Liver (tissue), 9 donors: ENCODE data around the gene PIGN. TPM values are rescaled to one million over a fixed set of nuclear protein-coding genes. Genes with fewer than 3 reads are reported as not detected.
A peak's percentile ranks its signal among the peaks of the same experiment; 100 is the strongest.

ENCODE experiments used
- DNase-seq: peaks from one replicate; pipeline ENCODE4 v3.0.0-alpha.2; 2017; ENCODE audit warnings: low spot score
- H3K27ac ChIP-seq, 2 donors: one replicate each; pipeline ENCODE4 v1.7.0; 2013; ENCODE audit warnings: inconsistent platforms in 2 of 2, low read length in 2 of 2, control low read depth in 1 of 2, low read depth in 1 of 2, mild to moderate bottlenecking in 1 of 2
- H3K27me3 ChIP-seq, 4 donors: one replicate each; pipeline versions ENCODE4 v1.6.1 to v1.7.0; 2013; ENCODE audit warnings: low read length in 3 of 4, inconsistent platforms in 1 of 4, mild to moderate bottlenecking in 1 of 4, moderate library complexity in 1 of 4; ENCODE audit not compliant: control insufficient read depth in 4 of 4, insufficient read depth in 4 of 4
- H3K36me3 ChIP-seq, 4 donors: one replicate each; pipeline versions ENCODE4 v1.6.1 to v1.7.0; 2013; ENCODE audit warnings: low read length in 3 of 4, mild to moderate bottlenecking in 3 of 4, low read depth in 1 of 4, moderate library complexity in 1 of 4; ENCODE audit not compliant: control insufficient read depth in 4 of 4, insufficient read depth in 3 of 4
- H3K4me1 ChIP-seq, 4 donors: one replicate each; pipeline versions ENCODE4 v1.6.1 to v1.7.0; 2013; ENCODE audit warnings: low read length in 3 of 4, mild to moderate bottlenecking in 3 of 4, moderate library complexity in 1 of 4; ENCODE audit not compliant: control insufficient read depth in 4 of 4, insufficient read depth in 4 of 4
- H3K4me3 ChIP-seq, 3 donors: one replicate each; pipeline versions ENCODE4 v1.6.1 to v1.7.0; 2013; ENCODE audit warnings: low read length in 3 of 3, control low read depth in 1 of 3, low read depth in 1 of 3, mild to moderate bottlenecking in 1 of 3
- H3K9ac ChIP-seq, 2 donors: one replicate each; pipeline ENCODE4 v1.7.0; 2013; ENCODE audit warnings: low read length in 2 of 2, mild to moderate bottlenecking in 2 of 2, moderate library complexity in 2 of 2, control low read depth in 1 of 2, low read depth in 1 of 2
- H3K9me3 ChIP-seq, 4 donors: one replicate each; pipeline versions ENCODE4 v1.6.1 to v1.7.0; 2013; ENCODE audit warnings: low read length in 3 of 4; ENCODE audit not compliant: control insufficient read depth in 4 of 4
- CTCF ChIP-seq: fragments of 150-350 bp; IDR thresholded peaks from 2 replicates; pipeline ENCODE4 v1.5.1; 2017; ENCODE audit warnings: improper control_type of control experiment, low read depth, low read length; ENCODE audit not compliant: missing input control
- EGR1 ChIP-seq, 2 donors: IDR thresholded peaks; 2 replicates each; pipeline ENCODE4 v1.6.1; 2016 to 2018; ENCODE audit warnings: antibody characterized with exemption in 2 of 2, low read depth in 2 of 2
- FOXA1 ChIP-seq: IDR thresholded peaks from 2 replicates; pipeline ENCODE4 v1.6.1; 2016; ENCODE audit warnings: antibody characterized with exemption
- FOXA2 ChIP-seq: IDR thresholded peaks from 2 replicates; pipeline ENCODE4 v1.6.1; 2016; ENCODE audit warnings: antibody characterized with exemption
- GABPA ChIP-seq, 2 donors: IDR thresholded peaks in 1 of 2; conservative IDR thresholded peaks in 1 of 2; 2 replicates each; pipeline ENCODE4 v1.6.1; 2016; ENCODE audit warnings: antibody characterized with exemption in 2 of 2, mild to moderate bottlenecking in 1 of 2, moderate library complexity in 1 of 2
- HNF4A ChIP-seq, 2 donors: conservative IDR thresholded peaks; 2 replicates each; pipeline ENCODE4 v1.6.1; 2016; ENCODE audit warnings: antibody characterized with exemption in 2 of 2, mild to moderate bottlenecking in 2 of 2
- HNF4G ChIP-seq: IDR thresholded peaks from 2 replicates; pipeline ENCODE4 v1.6.1; 2016; ENCODE audit warnings: antibody characterized with exemption
- JUND ChIP-seq, 2 donors: IDR thresholded peaks; 2 replicates each; pipeline ENCODE4 v1.6.1; 2016; ENCODE audit warnings: antibody characterized with exemption in 2 of 2
- MAX ChIP-seq: IDR thresholded peaks from 2 replicates; pipeline ENCODE4 v1.6.1; 2016; ENCODE audit warnings: antibody characterized with exemption
- NR2F2 ChIP-seq: IDR thresholded peaks from 2 replicates; pipeline ENCODE4 v1.6.1; 2016; ENCODE audit warnings: antibody characterized with exemption
- RAD21 ChIP-seq, 2 donors: IDR thresholded peaks; 2 replicates each; pipeline ENCODE4 v1.6.1; 2016; ENCODE audit warnings: antibody characterized with exemption in 2 of 2, mild to moderate bottlenecking in 2 of 2
- REST ChIP-seq: IDR thresholded peaks from 2 replicates; pipeline ENCODE4 v1.6.1; 2016; ENCODE audit warnings: antibody characterized with exemption, mild to moderate bottlenecking
- RXRA ChIP-seq, 2 donors: IDR thresholded peaks; 2 replicates each; pipeline ENCODE4 v1.6.1; 2017 to 2018; ENCODE audit warnings: antibody characterized with exemption in 2 of 2, mild to moderate bottlenecking in 1 of 2
- SP1 ChIP-seq: IDR thresholded peaks from 2 replicates; pipeline ENCODE4 v1.6.1; 2018; ENCODE audit warnings: antibody characterized with exemption, mild to moderate bottlenecking
- TAF1 ChIP-seq: conservative IDR thresholded peaks from 2 replicates; pipeline ENCODE4 v1.6.1; 2016; ENCODE audit warnings: antibody characterized with exemption, mild to moderate bottlenecking
- YY1 ChIP-seq: IDR thresholded peaks from 2 replicates; pipeline ENCODE4 v1.6.1; 2016; ENCODE audit warnings: antibody characterized with exemption, mild to moderate bottlenecking
- WGBS: extraction: QIAGEN DNeasy Blood & Tissue Kit; methylation state at CpG from one replicate; pipeline ENCODE4 v1.1.7; 2013; 5-methylcytosine and 5-hydroxymethylcytosine counted together
- polyA plus RNA-seq, 2 donors: library from polyadenylated mRNA; stranded (reverse) in 1 of 2; unstranded in 1 of 2; fragments of 200-250 nt in 1 of 2; fragments of >200 nt in 1 of 2; fragmentation: Nextera tagmentation in 1 of 2; extraction: Ambion mirVana in 1 of 2; gene quantifications; one replicate each; pipeline versions ENCODE4 v1.2.1 to v1.2.3, GENCODE V29; 2013 to 2015
- total RNA-seq, 2 donors: library from RNA; depleted of rRNA; stranded (reverse); fragments of >200 nt; gene quantifications; one replicate each; pipeline ENCODE4 v1.2.3, GENCODE V29; 2014
- TF ChIP-seq, protein P1 (sequence below): IDR thresholded peaks from 2 replicates; pipeline ENCODE4 v1.6.1; 2016; ENCODE audit warnings: antibody characterized with exemption
- TF ChIP-seq, protein P2 (sequence below): IDR thresholded peaks from 2 replicates; pipeline ENCODE4 v1.6.1; 2016; ENCODE audit warnings: antibody characterized with exemption
- donor health status: healthy.
- donor health status: healthy.
- donor health status: healthy.
- donor health status: healthy.
- donor health status: healthy.

PIGN gene
- total and polyA plus RNA-seq, 4 donors = 5.1 to 20.6 (median 12.5) TPM

DNA sequence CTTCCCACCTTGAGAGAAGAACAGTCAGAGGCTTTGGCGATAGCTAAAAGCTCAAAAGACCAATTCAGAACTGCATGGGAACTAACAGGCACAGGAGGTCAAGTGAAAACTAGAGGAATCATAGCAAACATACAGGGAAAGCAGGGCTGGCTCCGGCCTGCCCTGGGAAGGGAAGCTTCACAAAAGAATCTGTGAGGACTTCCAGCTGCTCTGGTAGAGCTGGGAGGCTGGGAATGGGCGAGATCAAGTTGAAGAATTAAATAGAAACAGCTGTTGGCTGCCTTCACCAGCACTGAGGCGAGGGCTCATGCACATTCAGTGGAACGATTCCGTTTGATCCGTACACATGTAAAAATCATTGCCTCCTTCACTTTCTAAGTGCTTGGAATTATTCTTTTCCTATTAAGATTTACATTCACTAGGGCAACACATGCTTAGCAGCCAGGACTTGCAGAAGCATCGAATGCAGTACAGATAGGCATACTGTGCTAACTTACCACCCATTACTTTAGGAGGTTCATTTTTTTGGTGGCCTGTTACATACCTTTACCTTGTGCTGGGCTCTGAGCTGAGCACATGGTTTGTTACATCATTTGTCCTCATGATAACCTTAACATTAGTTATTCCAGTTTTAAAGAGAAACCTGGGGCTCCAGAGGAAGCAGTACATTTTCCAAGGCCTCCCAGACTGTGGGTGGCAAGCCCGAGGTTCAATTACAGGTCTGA, 168.7 kb downstream of the PIGN start:
- peak overlapping the region; percentile 1 to 23 for H3K27ac ChIP-seq
- 85% methylated on average over 9 of the region's 9 CpGs for WGBS
- DNase-seq = no peak

GRCh38 chr18:62017618-62018017, 169.2 kb downstream of the PIGN start:
- H3K9me3 ChIP-seq = peaks cover 0 to 2% (median 0%) of the 10 kb centered on the region in 4 donors
- H3K4me1 ChIP-seq = no peaks in the 10 kb centered on the region
- no peak for DNase-seq
- H3K4me3 ChIP-seq = no peak overlapping the region
- no peaks in the 10 kb centered on the region for H3K36me3 ChIP-seq
- peak overlapping the region; percentile 1 to 23 for H3K27ac ChIP-seq
- no peak overlapping the region for H3K9ac ChIP-seq
- no peaks in the 10 kb centered on the region for H3K27me3 ChIP-seq
- 70% methylated on average over 6 of the region's 6 CpGs for WGBS
- TF ChIP-seq HNF4A (conservative IDR thresholded peaks at IDR 0.05) = no peak
- TF ChIP-seq GABPA (IDR thresholded peaks at IDR 0.05 in 1 of 2, conservative IDR thresholded peaks at IDR 0.05 in 1 of 2) = no peak
- no peak for TF ChIP-seq RAD21 (IDR thresholded peaks at IDR 0.05)
- TF ChIP-seq HNF4G = no peak
- no peak for TF ChIP-seq YY1
- TF ChIP-seq SP1 = no peak
- TF ChIP-seq, protein P1, sequence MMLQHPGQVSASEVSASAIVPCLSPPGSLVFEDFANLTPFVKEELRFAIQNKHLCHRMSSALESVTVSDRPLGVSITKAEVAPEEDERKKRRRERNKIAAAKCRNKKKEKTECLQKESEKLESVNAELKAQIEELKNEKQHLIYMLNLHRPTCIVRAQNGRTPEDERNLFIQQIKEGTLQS = no peak
- no peak for TF ChIP-seq RXRA (IDR thresholded peaks at IDR 0.05)
- no peak for TF ChIP-seq FOXA2
- no peak for TF ChIP-seq MAX
- no peak for TF ChIP-seq EGR1 (IDR thresholded peaks at IDR 0.05; ENCODE audit: low read depth in 2 of 2)
- TF ChIP-seq FOXA1 = no peak
- TF ChIP-seq TAF1 = no peak
- no peak for TF ChIP-seq JUND (IDR thresholded peaks at IDR 0.05)
- TF ChIP-seq, protein P2, sequence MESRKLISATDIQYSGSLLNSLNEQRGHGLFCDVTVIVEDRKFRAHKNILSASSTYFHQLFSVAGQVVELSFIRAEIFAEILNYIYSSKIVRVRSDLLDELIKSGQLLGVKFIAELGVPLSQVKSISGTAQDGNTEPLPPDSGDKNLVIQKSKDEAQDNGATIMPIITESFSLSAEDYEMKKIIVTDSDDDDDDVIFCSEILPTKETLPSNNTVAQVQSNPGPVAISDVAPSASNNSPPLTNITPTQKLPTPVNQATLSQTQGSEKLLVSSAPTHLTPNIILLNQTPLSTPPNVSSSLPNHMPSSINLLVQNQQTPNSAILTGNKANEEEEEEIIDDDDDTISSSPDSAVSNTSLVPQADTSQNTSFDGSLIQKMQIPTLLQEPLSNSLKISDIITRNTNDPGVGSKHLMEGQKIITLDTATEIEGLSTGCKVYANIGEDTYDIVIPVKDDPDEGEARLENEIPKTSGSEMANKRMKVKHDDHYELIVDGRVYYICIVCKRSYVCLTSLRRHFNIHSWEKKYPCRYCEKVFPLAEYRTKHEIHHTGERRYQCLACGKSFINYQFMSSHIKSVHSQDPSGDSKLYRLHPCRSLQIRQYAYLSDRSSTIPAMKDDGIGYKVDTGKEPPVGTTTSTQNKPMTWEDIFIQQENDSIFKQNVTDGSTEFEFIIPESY = no peak
- TF ChIP-seq CTCF = no peak

More for the DNA sequence above, 168.7 kb downstream of the PIGN start:
- H3K9me3 ChIP-seq = peaks cover 0 to 2% (median 0%) of the 10 kb centered on the region in 4 donors
- no peaks in the 10 kb centered on the region for H3K36me3 ChIP-seq
- H3K4me1 ChIP-seq = no peaks in the 10 kb centered on the region
- no peak overlapping the region for H3K4me3 ChIP-seq
- no peaks in the 10 kb centered on the region for H3K27me3 ChIP-seq
- no peak overlapping the region for H3K9ac ChIP-seq
- TF ChIP-seq REST (peak; percentile 68), RXRA (IDR thresholded peaks at IDR 0.05) (peak in 1 of 2 donors; percentile 6), RAD21 (IDR thresholded peaks at IDR 0.05) (no peak), NR2F2 (peak; percentile 87), SP1 (peak; percentile 31)
